GM19324 (cell line): ENCODE measurements around the gene USP17L28.
"Not testable (repeated sequence)": the region's sequence is repeated elsewhere in the genome, so short reads cannot be mapped to it uniquely, and the experiment has no call there.

Source experiments
- ATAC-seq: cut with Tn5 transposase; IDR thresholded peaks from one replicate; pipeline ENCODE4 v1.9.1; 2021; ENCODE audit warnings: mild to moderate bottlenecking, moderate library complexity; ENCODE audit not compliant: unreplicated experiment, low FRiP score

Gene USP17L28, protein sequence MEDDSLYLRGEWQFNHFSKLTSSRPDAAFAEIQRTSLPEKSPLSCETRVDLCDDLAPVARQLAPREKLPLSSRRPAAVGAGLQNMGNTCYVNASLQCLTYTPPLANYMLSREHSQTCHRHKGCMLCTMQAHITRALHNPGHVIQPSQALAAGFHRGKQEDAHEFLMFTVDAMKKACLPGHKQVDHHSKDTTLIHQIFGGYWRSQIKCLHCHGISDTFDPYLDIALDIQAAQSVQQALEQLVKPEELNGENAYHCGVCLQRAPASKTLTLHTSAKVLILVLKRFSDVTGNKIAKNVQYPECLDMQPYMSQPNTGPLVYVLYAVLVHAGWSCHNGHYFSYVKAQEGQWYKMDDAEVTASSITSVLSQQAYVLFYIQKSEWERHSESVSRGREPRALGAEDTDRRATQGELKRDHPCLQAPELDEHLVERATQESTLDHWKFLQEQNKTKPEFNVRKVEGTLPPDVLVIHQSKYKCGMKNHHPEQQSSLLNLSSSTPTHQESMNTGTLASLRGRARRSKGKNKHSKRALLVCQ

GRCh38 chr4:9348593-9348992 is at the start of gene USP17L28:
Gene USP17L28 (plus strand): TSS chr4:9348893. CDS start chr4:9348893, 0 bp downstream.
- ATAC-seq, result not testable (repeated sequence)

- ATAC-seq, result not testable (repeated sequence)
These were observed 24.5 kb upstream of the USP17L28 start for GRCh38 chr4:9324191-9324590.

- ATAC-seq, result not testable (repeated sequence)
These were observed 23.8 kb upstream of the USP17L28 start, which contains the start of gene USP17L24 for GRCh38 chr4:9324865-9325264. Gene USP17L24 (plus strand): TSS chr4:9325165. CDS start chr4:9325165, 0 bp downstream.

- not testable (repeated sequence) for ATAC-seq
These were observed 19.1 kb upstream of the USP17L28 start, which contains the start of gene USP17L25 for GRCh38 chr4:9329611-9330010. Gene USP17L25 (plus strand): TSS chr4:9329911. CDS start chr4:9329911, 0 bp downstream.

- not testable (repeated sequence) for ATAC-seq
These were observed 14.3 kb upstream of the USP17L28 start, which contains the start of gene USP17L26 for GRCh38 chr4:9334358-9334757. Gene USP17L26 (plus strand): TSS chr4:9334658. CDS start chr4:9334658, 0 bp downstream.

- not testable (repeated sequence) for ATAC-seq
These were observed 9.6 kb upstream of the USP17L28 start, which contains the start of gene USP17L5 for GRCh38 chr4:9339103-9339502. Gene USP17L5 (plus strand): TSS chr4:9339403. CDS start chr4:9339403, 0 bp downstream.

- not testable (repeated sequence) for ATAC-seq
These were observed 4.8 kb upstream of the USP17L28 start, which contains the start of gene USP17L27 for GRCh38 chr4:9343848-9344247. Gene USP17L27 (plus strand): TSS chr4:9344148. CDS start chr4:9344148, 0 bp downstream.

- not testable (repeated sequence) for ATAC-seq
These were observed 2.2 kb downstream of the USP17L28 start for GRCh38 chr4:9350866-9351265.

DNA sequence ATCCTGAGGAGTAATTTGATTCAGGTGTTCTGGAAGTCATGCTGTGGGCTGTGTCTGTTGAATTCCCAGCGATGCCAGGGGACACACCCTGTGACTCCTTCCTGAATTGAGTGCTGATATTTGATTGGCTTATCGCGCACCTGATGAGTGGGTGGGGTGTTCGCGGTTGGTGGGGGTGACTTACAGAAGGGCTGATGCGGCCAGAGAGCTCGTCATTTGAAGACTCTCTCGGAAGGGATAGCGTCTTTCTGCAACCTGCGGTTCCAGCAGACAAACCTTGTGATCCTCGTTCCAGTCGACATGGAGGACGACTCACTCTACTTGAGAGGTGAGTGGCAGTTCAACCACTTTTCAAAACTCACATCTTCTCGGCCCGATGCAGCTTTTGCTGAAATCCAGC is 4.6 kb downstream of the USP17L28 start, which contains the start of gene USP17L29:
Gene USP17L29 (plus strand): TSS at position 301 of the 400 bp plus-strand sequence. CDS start 0 bp downstream, at position 301.
- not testable (repeated sequence) for ATAC-seq

GRCh38 chr4:9362829-9363228 is 14.1 kb downstream of the USP17L28 start, which contains the start of gene USP17L30:
Gene USP17L30 (plus strand): TSS chr4:9363129. CDS start chr4:9363129, 0 bp downstream.
- not testable (repeated sequence) for ATAC-seq

DNA sequence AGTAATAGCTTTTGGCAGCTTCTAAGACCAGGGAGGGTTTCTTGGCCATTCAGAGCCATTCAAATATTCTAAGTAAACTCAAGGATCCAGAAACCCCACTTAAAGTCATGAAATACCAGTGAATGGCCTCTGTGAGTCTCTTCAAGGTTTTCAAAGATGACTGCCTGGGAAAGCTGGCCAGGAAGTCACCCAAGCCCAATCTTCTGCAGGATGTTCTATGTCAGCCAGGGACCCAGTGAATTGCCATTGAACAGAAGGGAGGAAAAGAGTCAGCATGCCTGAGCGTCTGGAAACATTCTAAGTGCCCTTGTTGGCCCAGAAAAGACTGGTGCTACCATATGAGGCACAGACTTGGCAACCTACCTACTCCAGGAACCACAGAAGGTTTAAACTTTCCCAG is 31.2 kb downstream of the USP17L28 start:
- not testable (repeated sequence) for ATAC-seq

- not testable (repeated sequence) for ATAC-seq
These were observed 32.4 kb downstream of the USP17L28 start for GRCh38 chr4:9381012-9381534.

DNA sequence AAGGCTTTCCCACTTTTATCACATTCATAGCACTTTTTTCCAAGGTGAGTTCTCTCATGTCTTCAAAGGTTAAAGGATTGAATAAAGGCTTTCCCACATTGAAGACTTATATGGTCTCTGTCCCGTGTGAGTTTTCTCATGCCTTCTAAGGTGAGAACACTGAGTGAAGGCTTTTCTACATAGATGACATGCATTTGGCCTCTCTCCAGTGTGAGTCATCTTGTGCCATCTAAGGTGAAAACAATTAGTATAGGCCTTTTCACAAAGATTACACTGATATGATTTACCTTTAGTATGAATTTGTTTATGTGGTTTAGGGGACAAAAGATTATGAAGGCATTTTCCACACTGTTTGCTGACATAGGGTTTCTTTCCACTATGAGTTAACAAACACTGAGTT is 35.4 kb downstream of the USP17L28 start:
- ATAC-seq, result no peak

GRCh38 chr4:9389001-9389400 is 40.3 kb downstream of the USP17L28 start:
- not testable (repeated sequence) for ATAC-seq
